NCI-H460 (cell line): ENCODE measurements around the gene CDH4. TPM values are rescaled to one million over a fixed set of nuclear protein-coding genes. Genes with fewer than 3 reads are reported as not detected.

Experiments used
- DNase-seq: peaks from one replicate; pipeline ENCODE4 v3.0.0-alpha.2; 2016; ENCODE audit warnings: low read depth; ENCODE audit errors: extremely low read depth
- total RNA-seq: library from RNA; depleted of rRNA; stranded (reverse); fragments of >200 nt; shearing (Covaris generic); gene quantifications from 2 replicates; pipeline ENCODE4 v1.2.3, GENCODE V29; 2014

The CDH4 gene
- total RNA-seq, 1 experiment from 2014 or later: not detected

DNA sequence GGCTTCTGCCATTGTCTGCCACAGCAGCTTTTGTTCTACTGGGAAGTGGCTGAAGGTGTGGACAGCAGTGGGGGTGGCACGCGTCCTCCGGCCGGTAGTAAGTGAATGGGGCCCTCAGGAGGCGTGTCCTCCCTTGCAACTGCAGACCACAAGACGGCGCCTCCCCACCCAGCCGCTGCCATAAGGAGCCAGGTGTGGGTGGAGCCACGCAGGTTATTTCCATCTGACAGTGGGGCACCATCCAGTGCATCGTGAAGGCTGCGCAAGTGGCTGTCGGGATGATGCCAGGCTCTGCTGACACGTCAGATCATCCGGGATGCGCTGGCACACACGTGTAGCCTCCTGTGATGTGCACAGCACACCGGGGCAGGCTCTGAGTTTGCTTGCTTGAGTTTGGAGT, 379.7 kb downstream of the CDH4 start:
- no peak for DNase-seq

DNA sequence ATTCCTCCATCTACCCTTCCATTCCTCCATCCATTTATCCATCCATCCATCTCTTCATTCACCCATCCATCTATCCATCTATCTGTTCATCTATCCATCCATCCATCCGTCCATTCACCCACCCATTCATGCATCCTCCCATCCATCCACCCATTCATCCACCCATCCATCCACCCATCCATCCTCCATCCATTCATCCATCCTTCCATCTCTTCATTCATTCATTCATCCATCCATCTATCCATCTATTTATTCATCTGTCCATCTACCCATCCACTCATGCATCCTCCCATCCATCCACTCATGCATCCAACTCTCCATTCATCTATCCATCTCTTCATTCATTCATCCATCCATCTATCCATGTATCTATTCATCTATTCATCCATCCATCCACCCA, 380.9 kb downstream of the CDH4 start:
- no peak for DNase-seq

DNA sequence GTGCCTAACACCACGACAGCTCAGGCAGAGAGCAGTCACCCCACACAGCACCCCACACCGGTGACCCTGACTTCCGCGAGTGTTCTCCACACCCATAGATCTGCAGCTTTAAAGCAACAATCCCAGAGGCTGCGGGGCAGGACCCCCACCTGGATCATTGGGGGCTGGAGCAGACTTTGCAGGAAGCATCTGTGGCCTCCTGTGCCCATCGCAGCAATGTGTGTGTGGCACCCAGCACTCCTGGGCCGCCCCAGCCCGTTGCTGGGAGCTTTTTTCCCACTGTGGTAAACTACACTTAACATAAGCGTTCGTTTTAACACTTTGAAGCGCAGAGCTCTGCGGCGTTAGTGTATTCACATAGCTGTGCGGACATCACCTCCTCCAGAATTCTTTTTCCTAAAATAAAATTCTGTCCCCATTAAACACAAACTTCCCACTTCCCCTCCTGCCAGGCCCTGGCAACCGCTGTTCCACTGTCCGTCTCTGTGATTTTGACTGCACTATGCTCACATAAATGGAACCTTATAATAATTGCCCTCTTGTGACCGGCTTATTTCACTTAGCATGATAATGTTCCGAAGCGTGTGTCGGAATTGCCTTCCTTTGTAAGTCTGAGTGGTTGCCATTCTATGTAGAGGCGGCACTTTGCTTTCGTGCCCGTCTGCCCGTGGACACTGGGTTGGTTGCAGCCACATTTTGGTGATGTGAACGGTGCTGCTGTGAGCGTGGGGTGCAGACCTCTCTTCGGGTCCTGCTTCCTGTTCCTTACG, 382.5 kb downstream of the CDH4 start:
- no peak for DNase-seq

DNA sequence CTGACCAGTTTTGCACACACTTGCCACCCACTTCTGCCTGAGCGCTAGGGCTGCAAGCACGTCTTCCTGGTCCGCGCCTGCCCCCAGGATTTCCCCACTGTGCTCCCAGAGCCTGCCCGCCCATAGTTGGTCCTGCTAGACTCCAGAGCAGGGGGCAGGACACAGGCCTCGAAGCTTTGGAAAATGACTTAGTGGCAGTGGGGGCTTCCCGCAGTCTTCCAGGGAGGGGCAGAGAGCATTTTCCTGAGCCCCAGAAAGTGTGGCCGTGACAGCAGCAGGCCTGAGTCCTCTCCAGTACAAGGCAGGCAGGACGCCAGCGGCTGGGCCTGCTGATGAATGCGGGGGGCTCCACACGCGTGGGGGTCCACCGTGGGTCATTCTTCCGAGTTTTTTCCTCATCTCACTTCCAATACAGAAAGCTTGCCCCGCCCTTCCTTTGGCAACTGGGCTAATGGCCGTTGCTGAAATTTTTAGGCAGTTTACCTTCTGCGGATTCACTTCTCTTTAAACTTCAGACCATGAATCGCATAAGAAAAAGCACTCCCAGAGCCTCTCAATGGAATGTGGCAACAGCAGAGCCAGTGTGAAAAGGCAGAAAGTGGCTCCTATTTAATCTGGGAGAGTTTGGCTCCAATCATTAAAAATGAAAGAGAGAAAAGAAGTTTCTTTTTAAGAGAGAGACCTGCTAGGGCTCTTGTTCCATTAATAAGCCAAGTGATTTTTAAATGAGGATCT, 383.8 kb downstream of the CDH4 start:
- no peak for DNase-seq

DNA sequence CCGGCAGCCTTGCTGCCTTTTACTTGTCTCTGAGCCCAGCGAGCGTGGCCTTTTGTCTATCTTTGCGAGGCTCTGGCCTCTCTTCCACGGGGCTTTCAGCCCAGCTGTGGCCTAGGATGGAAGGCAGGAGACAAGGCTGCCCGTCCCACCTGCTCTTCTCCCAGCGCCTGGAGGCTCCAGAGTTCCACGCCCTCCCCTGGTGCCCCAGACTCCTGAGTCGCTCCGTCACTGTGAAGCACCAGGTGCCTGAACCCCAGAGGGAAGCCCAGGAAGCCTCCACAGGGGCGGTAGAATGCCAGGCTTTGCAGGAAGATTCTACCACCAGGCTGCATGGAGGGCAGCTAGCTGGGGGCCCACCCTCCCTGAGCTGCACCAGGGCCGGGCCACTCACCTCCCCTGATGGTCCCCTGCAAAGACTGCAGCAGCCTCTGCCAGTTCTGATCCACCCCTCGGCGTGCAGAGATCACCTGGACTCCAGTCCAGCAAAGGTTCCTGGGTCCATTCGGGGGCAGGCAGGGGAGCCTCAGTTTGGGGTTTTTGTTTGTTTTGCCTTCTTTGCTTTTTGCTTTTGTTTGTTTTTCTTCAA, 384.6 kb downstream of the CDH4 start:
- no peak for DNase-seq

DNA sequence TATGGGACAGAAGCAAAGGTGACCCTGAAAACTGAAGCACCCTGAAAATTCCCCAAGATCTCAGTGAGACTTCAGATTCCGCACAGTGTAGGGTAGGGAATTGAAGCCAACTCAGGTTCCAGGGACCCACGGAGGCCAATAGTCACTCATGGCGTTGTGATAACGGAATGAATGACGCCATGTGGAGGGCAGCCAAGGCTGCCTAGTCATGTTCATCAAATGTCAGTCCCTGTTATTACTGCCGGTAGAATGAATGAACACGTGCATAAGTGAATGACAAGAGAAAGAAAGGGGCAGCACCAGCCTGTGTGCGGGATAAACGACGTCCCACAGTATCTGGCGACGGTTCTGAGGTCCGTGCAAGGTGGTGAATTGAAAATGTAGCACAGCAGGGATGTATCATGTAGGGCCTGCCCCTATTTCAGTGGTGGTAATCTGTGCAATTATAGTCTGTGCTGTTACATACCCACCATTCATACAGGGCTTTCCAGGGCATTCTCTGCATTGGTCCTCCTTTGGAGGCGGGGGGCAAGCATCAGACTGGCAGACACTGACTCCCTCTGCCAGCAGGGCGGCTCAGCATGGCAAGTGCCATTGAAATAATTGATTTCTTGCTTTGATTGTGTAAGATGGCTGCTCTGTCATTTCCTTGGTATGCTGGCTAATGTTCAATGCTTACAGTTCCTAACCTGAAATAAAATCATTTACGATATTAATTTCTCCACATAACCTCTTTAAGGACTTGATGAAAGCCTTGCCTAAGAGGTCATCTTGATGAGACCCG, 386.9 kb downstream of the CDH4 start:
- DNase-seq: no peak

DNA sequence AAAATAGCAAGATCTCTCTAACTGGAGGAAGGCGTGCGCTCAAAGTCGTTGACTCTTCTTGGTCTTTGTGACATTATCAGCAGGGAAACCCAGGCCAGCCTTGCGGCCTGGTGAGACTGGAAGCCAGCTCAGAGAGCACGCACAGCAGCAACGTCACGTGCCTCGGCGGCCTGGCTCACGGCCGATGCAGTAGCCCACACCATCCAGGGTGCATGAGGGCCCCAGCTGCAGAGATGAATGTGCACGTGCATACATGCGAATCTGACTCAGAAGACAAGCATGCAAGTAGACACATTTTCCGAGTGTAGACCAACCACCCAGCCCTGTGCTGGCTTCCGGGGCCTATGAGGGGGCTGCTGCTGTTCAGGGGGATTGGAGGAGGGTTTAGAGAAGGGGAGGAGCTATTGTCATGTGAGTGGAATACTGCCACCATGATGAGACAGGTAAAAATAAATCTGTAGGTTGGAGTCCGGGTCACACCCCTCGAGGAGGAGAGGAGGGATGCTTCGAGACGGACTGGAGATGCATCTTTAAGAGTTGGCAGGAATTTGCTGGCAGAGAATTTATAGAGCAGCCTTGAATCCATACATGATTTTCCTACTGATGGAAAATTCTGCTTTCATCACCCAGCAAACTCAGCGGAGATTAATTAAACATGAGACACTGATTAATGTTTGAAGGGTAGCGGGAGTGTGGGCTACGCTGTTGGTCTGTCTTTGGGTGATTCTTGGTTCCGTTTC, 388.2 kb downstream of the CDH4 start:
- no peak for DNase-seq

DNA sequence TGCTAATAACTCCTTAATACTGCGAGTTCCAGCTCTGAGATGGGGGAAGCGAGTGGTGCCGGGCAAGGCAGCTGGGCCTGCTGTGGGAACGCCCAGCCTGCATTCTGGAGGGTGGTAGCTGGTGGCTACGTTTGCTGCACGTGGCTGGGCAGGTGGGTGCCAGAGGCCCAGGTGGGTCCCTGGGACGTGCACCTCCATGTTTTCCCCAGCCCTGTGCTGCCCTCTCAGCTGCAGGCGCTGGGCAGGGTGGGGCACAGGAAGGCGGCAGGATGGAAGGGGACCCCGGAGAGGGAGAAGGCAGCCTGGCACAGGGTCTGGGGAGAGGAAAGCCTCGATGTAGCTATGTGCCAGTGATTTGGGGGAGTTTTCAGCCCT, 388.8 kb downstream of the CDH4 start:
- no peak for DNase-seq

DNA sequence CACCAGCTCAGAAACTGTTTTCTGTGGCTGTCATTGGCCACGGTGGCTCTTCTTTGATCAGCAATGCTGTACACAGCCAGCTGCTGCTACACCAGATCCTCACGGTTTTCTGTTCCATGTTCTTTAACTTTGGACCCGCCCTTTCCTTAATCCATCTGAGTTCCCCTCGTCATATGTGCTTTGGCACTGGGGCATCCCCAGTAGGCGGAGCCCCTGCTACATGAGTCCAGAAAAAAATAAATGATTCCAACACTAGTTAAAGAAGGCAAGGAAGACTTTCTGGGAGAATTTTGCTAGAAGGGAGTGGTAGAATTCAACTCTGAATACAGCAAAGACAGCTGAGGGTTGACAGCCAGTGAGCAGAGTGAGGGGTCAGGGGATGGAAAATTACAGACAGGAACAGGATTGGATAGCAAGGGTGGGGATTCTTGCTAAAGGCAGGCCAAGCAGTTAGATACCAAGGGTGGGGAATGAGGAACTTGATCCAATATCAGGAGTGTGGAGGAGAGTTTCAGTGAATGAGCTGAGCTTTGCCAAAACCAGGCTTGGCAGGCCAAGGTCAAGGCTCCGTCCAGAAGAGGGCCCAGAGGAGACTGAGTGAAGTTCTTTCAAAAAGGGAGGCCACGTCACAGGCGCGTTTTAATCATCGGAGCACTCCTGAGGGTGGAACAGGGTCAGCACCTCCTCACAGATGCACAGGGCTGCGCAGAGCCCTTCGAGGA, 391.8 kb downstream of the CDH4 start:
- no peak for DNase-seq

DNA sequence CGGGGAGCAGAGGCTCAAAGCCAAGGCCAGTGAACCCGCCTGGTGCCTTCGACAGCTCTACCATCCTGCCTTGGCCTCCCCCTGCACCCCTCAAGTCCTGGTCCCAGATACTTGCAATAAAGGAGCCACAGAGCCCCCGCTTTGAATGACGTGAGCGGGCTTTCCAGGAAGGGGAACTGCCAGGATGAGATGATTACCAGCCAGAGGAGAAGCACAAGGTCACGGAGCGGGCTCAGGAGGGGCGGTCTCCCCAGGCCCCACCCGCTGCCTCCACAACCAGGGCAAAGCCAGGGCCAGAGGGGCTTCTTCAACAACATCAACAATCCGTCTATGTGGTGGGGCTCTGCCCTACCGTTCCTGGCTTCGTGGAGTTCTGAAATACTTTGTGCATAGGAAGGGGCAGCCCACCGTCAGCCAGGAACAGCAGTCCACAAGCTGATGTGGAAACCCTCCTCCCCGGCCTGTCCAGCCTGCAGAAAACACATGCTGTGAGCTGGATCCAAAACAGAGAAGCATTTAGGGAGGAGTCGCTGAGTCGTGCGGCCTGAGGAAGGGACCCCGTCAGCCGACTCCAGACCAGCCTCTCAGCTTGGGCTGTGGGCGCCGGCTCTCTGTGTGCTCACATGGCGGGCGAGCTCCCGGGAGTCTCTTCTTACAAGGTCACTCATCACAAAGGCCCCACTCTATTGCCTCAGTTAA, 392.5 kb downstream of the CDH4 start:
- no peak for DNase-seq

DNA sequence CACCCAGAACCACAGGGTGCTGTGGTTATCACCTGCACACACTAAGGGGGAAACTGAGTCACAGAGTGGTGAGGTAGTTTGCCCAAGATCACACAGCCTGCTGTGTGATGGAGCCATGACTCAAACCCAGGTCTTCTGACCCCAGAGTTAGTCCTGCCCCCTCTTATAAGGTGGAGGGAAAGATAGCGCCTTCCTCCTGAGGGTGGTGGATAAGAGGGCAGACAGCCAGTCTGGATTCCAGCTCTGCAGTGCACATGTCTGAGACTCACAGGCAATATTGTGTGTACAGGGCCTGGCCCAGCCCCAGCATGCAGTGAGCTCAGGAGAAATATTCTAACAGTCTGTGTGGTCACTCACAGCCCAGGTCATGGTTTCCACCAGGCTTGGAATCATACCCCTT, 393.7 kb downstream of the CDH4 start:
- no peak for DNase-seq

DNA sequence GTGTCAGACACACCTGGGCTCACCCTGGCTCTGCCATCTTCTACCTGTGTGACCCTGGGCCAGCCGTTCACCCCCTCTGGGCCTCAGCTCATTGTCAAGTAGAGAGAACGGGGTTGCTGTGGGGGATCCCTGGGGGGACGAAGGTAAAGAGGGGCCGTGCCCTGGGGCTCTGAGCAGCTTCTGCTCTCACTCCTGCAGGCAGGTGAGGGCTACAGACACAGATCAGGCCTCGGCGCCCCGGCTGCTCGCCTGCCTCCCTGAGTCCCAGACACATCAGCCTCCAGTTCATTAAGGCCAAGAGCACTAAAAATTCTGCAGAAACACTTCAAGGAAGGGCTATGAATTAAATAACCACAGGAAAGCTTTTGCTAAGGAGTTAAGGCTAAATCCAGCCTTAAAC, 394.4 kb downstream of the CDH4 start:
- no peak for DNase-seq

DNA sequence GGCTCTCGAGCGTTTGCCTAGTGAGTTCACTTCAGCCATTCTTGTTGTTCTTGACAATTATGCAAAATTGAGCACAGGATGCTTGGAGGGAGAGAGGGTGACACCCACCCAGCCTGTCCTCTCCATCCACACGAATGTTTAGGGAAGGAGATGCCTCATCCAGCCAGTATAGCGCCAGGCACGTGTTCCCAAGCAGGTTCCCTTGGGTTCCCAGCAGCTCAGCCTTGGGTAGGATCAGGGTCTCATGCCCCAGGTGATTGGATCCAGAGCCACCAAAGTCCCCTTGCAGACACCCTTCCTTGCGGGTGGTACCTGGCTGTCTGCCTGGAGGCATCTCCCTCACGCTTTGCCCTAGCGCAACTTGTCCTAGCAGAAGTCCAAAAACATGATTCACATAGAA, 394.9 kb downstream of the CDH4 start:
- DNase-seq: no peak

DNA sequence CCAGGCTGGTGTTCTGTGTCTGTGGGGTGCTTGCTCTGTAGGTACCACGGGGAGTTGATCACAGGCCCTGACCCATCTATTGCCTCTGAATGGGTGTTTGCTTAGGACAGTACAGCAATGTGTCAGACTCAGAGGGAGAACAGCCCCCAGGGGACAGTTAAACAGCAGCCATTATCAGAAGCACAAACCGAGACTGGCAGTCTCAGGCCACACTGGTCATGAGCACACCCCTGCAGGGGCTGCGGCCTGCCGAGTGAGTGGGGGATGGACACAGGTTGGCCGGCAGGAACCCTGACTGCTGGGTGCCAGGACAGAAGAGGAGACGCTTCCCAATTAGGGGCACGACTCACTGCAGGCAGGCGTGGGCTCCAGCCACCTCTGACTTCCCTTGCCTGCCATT, 395.6 kb downstream of the CDH4 start:
- DNase-seq: no peak

DNA sequence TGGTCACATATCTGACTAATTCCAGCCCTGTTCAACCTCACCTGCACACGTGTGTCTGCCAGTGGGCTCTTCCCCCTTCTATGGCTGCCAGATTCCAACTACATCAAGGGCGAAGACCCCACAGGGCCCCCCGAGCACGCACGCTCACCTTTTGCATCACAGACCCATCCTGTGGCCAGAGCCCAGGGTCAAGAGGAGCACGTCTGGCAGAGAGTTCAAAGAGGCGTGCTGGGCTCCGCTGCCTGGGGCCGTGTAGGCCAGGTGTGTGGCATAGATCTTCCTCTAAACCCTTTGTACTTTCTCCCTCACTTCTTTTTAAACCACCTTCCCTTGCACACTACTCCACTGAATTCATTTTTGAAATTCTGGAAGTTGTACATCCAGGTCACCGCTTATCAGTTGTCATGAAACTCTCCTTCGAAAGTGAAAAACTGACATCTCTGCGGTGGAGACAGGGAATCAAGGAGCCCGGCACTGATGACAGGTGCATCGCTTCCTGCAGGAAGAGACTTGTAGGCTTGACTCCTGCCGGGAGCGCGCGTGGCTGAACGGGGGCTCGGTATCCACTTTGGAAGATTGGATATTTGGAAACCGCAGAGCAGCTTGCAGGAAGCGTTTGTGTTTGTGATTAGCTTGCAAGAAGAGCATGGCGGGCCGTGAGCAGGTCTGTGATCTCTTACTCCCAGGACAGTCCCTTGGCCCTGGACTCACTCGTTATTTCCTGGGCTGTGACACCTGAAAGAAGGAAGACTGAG, 397.2 kb downstream of the CDH4 start:
- no peak for DNase-seq

DNA sequence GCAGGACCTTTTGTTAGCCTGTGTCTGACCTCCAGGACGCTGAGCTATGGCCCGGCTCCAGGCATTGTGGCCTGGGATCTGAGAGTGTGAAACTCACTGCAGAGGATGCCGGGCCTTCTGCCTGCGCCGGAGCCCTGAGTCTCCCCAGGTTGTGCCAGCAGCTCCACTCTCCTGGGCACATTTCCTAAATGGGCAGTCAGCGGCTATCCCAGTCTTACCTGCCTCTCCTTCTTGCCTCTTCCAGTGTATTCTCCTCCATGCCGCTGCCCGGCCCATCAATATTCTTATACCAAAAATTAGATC, 397.8 kb downstream of the CDH4 start:
- no peak for DNase-seq

DNA sequence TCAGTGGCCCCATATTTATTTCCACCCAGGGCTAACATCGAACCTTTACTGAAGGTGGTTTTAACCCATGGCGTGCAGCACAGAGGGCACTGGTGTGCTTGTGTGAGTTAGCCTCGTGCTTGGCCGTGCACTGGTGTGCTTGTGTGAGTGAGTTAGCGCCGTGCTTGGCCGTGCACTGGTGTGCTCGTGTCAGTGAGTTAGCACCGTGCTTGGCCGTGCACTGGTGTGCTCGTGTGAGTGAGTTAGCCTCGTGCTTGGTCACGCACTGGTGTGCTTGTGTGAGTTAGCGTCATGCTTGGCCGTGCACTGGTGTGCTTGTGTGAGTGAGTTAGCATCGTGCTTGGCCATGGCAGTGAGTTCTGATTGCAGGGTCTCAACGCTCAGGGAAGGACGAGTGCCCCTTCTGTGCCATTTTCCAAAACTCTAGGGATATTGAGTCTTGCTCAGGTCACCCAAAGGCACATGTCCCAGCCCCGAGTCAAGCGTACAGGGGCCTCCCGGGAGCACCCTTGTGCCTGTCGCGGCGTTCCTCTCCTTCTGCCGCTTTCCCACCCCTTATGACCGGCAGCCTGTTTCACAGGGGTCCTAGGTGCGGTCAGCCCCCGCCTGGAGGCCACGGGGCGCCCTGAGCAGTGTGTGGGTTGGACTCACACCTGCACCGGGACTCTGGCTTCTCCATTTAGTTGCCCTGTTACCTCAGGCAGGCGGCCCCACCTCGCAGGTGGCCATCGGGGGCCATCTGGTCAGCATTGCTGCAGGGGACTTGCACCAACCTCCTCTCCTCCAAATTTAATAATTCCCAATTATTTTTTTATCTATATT, 399.1 kb downstream of the CDH4 start:
- no peak for DNase-seq

DNA sequence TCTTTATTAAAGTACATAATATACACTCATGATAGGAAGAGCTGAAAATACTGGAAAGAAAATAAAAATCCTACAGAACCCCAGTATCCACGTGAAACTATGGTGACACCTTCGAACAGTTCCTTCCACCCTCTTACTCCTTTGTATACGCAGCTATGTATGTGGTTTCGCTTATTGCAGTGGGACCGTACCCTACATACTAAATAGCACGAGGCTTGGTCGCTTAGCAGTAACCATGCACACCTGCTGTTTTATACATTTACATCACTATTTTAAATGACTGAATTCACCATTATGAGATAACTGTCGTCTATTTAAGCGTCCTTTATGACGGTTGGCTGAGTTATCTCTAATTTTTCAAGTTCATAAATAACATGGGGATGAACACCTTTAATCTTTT, 400.1 kb downstream of the CDH4 start:
- no peak for DNase-seq
